Measurements from ENCODE around the gene TSG101.

DNA sequence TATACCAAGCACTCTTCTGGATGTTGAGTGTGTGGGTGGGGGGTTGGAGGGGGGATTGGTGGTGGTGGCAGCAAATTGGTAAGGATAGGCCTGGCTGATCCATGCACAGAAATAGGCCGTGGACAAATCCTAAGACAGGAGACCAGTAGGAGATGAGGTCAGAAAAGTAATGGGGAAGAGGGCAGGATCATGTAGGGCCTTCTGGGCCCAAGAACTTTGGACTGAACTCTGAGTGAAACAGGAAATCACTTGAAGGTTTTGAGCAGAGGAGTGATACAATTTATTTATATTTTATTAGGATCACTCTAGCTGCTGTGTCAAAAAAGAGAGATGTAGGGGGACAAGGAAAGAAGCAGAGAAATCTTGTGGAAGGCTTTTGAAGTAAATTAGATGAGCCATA is 28.7 kb downstream of the TSG101 start:
- TF ChIP-seq, protein P1, sequence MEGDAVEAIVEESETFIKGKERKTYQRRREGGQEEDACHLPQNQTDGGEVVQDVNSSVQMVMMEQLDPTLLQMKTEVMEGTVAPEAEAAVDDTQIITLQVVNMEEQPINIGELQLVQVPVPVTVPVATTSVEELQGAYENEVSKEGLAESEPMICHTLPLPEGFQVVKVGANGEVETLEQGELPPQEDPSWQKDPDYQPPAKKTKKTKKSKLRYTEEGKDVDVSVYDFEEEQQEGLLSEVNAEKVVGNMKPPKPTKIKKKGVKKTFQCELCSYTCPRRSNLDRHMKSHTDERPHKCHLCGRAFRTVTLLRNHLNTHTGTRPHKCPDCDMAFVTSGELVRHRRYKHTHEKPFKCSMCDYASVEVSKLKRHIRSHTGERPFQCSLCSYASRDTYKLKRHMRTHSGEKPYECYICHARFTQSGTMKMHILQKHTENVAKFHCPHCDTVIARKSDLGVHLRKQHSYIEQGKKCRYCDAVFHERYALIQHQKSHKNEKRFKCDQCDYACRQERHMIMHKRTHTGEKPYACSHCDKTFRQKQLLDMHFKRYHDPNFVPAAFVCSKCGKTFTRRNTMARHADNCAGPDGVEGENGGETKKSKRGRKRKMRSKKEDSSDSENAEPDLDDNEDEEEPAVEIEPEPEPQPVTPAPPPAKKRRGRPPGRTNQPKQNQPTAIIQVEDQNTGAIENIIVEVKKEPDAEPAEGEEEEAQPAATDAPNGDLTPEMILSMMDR (IDR thresholded peaks at IDR 0.05; ENCODE audit: low read depth, low read length), result no peak
- no peak for TF ChIP-seq EZH2phosphoT487 (IDR thresholded peaks at IDR 0.05; ENCODE audit: low read depth)

Measured in OCI-LY3 (cell line).